B cell (primary cell): ENCODE results near the gene SLC38A1.

Experiments used
- CTCF ChIP-seq: fragments of 200-600 bp; IDR thresholded peaks from one replicate; pipeline ENCODE4 v1.8.0; 2022; ENCODE audit warnings: antibody characterized with exemption, mild to moderate bottlenecking
- EZH2 ChIP-seq: IDR thresholded peaks from 2 replicates; pipeline ENCODE4 v1.6.1; 2012; ENCODE audit warnings: borderline replicate concordance, low read depth, mild to moderate bottlenecking, moderate library complexity, low read length; ENCODE audit not compliant: insufficient read depth, poor library complexity, severe bottlenecking

GRCh38 chr12:46136249-46136648 lies 132.6 kb downstream of the SLC38A1 start:
- TF ChIP-seq CTCF (no peak), EZH2 (no peak)
